Measurements from ENCODE around the gene ZNF516.

The ZNF516 gene

GRCh38 chr18:76396792-76397191 lies 98.2 kb downstream of the ZNF516 start:
- DNase-seq (ENCODE audit: low spot score), result no peak

GRCh38 chr18:76395609-76396008 lies 99.4 kb downstream of the ZNF516 start:
- no peak for DNase-seq (ENCODE audit: low spot score)

GRCh38 chr18:76394780-76395476 lies 100.1 kb downstream of the ZNF516 start:
- no peak for DNase-seq (ENCODE audit: low spot score)

- DNase-seq (ENCODE audit: low spot score), result no peak
Measured at GRCh38 chr18:76392349-76392748, 102.7 kb downstream of the ZNF516 start.

- DNase-seq (ENCODE audit: low spot score), result no peak
Measured at GRCh38 chr18:76391746-76392145, 103.3 kb downstream of the ZNF516 start.

- no peak for DNase-seq (ENCODE audit: low spot score)
Measured at GRCh38 chr18:76391038-76391437, 104.0 kb downstream of the ZNF516 start.

- DNase-seq (ENCODE audit: low spot score), result no peak
Measured at GRCh38 chr18:76390452-76391035, 104.5 kb downstream of the ZNF516 start.

GRCh38 chr18:76389716-76390115 lies 105.3 kb downstream of the ZNF516 start:
- DNase-seq (ENCODE audit: low spot score), result no peak

GRCh38 chr18:76388891-76389423 lies 106.1 kb downstream of the ZNF516 start:
- no peak for DNase-seq (ENCODE audit: low spot score)

GRCh38 chr18:76388261-76388660 lies 106.8 kb downstream of the ZNF516 start:
- DNase-seq (ENCODE audit: low spot score), result no peak

GRCh38 chr18:76387608-76388007 lies 107.4 kb downstream of the ZNF516 start:
- DNase-seq (ENCODE audit: low spot score), result no peak

- no peak for DNase-seq (ENCODE audit: low spot score)
Measured at GRCh38 chr18:76386886-76387285, 108.2 kb downstream of the ZNF516 start.

GRCh38 chr18:76386071-76386470 lies 109.0 kb downstream of the ZNF516 start:
- no peak for DNase-seq (ENCODE audit: low spot score)

- no peak for DNase-seq (ENCODE audit: low spot score)
Measured at GRCh38 chr18:76385681-76385975, 109.4 kb downstream of the ZNF516 start.

- DNase-seq (ENCODE audit: low spot score), result no peak
Measured at GRCh38 chr18:76384861-76385680, 110.0 kb downstream of the ZNF516 start.

GRCh38 chr18:76384114-76384790 lies 110.8 kb downstream of the ZNF516 start:
- DNase-seq (ENCODE audit: low spot score), result no peak

- no peak for DNase-seq (ENCODE audit: low spot score)
Measured at GRCh38 chr18:76383636-76384035, 111.4 kb downstream of the ZNF516 start.

GRCh38 chr18:76382275-76382674 lies 112.8 kb downstream of the ZNF516 start:
- DNase-seq (ENCODE audit: low spot score), result no peak

GRCh38 chr18:76380791-76381405 lies 114.1 kb downstream of the ZNF516 start:
- DNase-seq (ENCODE audit: low spot score), result no peak

- DNase-seq (ENCODE audit: low spot score), result no peak
Measured at GRCh38 chr18:76380127-76380729, 114.8 kb downstream of the ZNF516 start.
